ENCODE data around the gene LRRFIP1.
"Not testable (repeated sequence)": the region's sequence is repeated elsewhere in the genome, so short reads cannot be mapped to it uniquely, and the experiment has no call there.

The LRRFIP1 gene

DNA sequence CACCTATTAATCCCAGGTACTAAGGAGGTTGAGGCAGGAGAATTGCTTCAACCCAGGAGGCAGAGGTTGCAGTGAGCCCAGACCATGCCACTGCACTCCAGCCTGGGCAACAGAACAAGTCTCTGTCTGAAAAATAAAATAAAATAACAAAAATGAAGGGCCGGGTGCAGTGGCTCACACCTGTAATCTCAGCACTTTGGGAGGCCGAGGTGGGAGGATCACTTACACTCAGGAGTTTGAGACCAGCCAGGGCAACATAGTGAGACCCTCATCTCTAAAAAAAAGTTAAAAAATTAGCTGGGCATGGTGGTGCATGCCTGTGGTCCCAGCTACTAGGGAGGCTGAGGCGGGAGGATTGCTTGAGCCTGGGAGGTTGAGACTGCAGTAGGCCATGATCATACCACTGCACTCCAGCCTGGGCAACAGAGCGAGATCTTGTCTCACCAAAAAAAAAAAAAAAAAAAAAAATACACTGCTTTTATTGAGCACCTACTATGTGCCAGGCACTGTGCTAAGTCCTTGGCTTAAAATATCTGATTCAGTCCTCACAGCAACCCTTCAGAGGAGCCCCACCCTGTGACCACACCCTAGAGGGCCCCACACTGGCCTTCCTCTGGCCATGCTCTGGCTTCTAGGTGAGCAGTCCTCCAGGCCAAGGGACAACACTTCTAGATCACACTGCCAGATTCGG lies 31.4 kb upstream of the LRRFIP1 start:
- intact Hi-C loops (cut with DNase I); DNase-seq: not testable (repeated sequence)

DNA sequence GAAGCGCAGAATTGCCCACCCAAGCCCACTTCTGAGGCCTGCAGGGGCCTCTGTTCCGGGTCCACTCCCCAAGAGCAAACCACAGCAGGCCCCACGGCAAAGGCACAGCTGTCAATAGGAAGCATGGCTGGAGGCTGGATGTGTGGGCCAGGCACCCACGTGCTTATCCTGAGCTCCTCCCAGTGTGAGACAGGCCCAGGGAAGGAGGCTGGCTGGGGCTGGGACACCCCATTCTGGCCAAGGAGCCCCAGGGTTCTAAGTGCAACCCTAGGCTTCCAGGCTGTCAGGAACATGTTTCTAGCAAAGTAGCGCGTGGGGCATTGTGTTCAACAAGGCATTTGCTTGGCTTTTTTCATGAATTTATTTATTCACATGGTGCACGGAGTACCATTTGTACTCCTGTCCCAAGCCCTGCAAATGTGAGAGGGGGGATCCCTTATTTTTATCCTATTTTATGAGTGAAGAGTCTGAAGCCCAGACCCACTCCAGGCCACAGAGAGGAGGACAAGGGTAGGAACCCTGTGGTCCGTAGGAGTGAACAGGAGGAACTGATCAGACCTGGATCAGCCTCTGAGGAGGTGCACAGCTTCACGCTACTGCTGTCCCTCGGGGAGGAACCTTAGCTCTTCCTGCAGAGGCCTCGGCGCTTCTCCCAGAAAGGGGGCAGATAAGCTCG lies 30.7 kb upstream of the LRRFIP1 start:
- DNase-seq: peak in 2 of 42 donors; percentile 6 to 22
- intact Hi-C loops (cut with DNase I): no loop called here

DNA sequence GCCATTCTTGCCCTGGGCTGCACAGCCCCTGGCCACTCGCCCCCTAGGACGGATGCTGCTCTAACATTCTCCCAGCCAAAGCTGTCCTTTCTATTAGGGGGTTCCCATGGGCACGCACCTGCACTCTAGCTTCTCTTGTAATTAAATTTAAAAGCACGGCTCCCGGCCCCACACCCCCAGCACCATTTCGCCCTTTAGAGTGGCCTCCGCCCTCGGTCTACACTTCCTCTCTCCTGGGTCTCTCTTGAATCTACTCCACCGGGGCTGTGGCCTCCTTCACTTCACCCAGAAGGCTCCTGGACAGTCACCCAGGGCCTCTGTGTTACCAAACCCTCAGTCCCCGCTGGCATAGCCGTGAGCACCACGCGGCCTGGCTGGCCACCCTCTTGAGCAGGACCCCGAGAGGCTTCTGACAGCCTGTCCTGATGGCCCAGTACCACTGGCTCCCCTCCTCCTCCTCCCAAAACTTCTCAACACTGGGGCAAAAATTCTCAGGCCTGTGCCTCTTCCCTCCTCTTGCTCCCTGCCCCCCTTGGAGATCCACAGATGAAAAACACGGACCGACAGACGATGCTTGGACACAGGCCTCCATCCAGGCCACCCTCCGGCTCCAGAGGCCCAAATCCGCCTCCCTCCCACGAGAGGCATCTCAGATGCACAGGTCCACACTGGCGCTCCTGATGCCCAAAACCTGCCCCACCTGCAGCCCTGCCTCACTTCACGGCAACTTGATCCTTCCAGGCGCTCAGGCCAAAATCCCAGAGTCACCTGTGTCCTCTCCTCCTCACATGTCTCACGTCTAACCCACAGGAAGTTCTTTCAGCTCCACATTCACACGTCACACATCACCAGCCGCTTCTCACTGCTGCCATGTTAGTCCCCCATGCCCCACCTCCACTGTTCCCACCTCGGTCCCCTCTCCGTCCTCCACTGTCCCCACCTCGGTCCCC lies 29.9 kb upstream of the LRRFIP1 start:
- peak in 2 of 42 donors; percentile 4 to 23 for DNase-seq

DNA sequence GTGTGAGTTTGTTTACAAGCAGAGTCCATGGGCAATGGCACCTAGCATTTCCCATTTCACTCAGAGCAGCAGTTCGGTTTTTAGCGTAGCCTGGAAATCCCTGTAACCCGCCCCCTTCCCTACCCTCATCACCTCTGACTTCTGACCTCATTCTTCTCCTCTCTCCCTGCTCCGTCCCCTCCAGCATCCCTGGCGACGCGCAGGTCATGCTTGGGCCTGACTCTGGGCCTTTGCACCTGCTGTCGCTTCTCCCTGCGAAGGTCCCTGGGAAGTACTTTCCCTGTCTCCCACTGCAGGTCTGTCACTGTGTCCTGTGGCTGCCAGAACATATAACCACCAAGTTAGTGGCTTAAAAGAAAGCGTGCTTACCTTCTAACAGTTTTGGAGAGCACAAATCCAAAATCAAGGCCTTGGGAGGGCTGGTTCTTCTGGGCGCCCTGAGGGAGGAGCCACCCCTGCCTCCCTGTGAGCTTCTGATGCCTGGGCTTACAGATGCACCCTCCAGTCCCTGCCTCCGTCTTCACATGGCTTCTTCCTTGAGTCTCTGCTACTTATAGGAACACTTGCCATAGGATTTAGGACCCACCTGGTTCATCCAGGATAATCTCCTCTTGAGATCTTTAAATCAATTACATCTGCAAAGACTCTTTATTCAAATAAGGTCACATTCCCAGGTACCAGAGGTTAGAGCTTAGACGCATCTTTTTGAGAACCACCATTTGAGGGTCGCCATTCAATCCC lies 28.7 kb upstream of the LRRFIP1 start:
- intact Hi-C loops (cut with DNase I): no loop called here
- no peak for DNase-seq

More for the DNA sequence above, 29.9 kb upstream of the LRRFIP1 start:
- intact Hi-C loops (cut with DNase I): no loop called here

DNA sequence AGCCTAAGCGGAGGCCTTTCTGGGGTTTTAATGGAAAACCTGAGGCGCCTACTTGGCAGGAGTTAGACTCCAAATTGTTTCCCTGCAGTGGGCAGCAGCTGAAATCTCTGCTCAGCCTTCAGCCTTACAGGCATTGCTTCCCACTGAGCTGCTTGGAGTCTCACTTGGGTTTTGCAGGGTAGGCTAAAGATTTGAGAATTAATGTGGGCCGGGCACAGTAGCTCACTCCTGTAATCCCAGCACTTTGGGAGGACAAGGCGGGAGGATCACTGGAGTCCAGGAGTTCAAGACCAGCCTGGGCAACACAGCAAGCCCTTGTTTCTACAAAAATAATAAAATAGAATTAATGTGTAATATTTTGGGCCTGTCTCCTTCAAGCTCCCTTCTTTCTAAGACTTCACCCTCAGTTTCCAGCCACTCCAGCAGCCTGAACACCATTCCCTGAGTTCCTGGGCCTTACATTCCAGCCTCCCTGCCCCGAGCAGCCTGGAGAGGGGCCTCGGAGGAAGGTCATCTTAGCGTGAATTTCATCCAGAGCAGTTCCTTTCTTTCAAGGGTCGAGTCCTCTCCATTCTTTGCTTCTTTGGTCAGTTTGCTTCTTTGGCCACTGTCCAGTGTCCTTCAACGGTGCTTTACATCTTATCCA lies 27.8 kb upstream of the LRRFIP1 start:
- intact Hi-C loops (cut with DNase I): no loop called here

DNA sequence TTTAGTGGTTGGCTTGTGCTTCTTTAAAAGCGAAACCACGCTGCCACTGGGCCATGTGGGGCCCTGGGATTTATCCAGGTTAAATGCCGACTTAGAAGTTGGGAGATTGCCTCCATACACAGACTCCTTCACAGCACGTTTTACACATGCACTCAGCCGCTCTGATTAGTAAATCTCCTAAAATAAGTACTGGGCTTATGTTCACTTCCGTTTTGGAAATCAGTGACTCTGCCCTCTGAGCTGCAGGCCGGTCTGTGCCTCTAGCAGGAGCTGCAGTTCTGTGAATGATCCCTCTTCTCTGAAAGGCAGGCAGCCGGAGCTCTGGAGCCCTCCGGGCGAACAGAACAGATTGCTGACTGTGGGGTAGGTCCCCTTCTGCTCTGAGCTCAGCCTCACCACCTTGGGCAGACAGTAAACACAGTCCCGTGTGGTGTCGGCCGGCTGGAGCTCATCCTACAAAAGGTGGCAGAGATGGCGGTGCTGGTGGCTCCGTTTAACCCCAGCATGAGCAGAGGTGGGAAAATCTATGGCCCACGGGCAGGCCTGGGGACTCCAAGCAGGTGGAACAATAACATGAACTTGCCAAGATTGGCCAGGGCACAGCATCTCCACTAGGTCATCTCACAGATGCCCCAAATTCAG lies 27.1 kb upstream of the LRRFIP1 start:
- intact Hi-C loops (cut with DNase I): no loop called here
- peak in 2 of 42 donors; percentile 17 to 29 for DNase-seq

More for the DNA sequence above, 27.8 kb upstream of the LRRFIP1 start:
- no peak for DNase-seq

DNA sequence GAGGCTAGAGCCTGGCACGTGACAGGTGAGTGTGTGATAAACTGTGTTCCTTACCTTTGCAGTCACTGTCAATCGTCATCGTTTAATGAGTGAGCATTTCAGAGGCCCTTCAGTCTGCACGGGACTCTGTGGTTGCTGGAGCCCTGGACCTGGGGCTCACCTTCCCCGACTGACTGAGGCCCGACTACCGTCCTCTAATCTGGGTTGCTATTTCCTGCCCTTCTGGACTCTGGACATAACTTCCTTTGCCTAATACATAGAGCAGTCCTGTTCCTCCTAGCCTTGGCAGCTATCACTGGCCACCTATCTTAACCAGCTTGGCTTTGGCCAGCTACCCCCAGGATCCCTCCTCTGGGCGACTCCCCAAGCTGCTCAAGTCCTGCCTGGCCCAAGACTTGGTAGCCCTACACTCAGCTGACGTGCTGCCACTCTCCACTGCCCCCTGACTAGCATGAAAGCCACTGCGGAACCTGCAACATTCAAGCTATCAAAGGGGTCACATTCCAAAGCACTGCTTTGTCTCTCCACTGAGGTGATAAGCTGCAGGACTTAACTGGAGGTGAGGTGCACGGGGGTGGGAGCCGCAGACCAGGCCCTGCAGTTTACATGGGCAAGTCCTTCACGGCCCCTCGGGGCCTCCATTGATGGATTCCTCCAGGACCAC lies 25.8 kb upstream of the LRRFIP1 start:
- intact Hi-C loops (cut with DNase I): no loop called here
- no peak for DNase-seq

DNA sequence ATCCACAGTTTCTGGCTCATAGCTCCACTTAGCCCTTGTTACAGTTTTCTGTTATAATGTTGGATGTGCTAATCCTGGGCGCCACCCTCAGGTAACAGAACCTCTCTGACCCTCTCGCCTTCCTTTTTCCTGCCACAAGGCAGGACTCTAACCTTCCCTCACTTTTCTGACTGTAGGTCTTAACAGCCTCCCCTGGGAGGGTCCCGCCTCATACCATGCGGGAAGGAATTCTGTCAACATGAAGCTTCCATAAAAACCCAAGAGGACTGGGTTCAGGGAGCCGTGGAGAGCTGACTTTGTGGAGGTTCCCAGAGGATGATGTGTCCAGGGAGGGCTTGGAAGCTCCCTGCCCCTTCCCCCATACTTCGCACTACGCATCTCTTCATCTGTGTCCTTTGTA lies 25.0 kb upstream of the LRRFIP1 start:
- intact Hi-C loops (cut with DNase I): no loop called here
- no peak for DNase-seq

DNA sequence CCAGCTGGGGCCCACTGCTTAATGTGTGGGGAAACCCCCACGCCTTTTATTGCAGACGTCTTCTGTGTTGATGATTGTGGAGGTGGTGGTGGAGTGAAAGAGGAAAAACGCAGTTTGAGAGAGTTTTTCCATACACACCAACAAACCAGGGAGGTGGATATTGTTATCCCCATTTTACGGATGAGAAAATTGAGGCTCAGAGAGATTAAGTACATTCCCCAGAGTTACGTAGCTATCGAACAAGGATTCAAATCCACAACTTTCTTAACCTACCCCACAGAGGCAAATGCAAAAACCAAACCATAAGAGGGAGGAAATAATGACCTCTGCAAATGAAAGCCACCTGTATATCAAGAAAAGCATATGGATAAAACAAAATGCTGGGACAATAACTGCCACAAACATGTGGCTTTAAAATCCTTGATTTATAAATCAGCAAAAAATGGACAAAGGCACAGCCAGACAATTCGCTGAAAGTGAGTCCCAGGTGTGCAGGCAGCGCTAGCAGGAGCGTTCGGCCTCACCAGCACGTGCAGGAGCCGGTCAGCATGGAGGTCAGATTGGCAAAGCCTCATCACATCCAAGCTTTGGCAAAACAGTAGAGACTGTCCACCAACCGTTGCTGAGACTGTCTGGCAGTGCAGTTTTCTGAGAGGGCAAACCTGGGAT lies 24.2 kb upstream of the LRRFIP1 start:
- intact Hi-C loops (cut with DNase I): no loop called here
- no peak for DNase-seq

DNA sequence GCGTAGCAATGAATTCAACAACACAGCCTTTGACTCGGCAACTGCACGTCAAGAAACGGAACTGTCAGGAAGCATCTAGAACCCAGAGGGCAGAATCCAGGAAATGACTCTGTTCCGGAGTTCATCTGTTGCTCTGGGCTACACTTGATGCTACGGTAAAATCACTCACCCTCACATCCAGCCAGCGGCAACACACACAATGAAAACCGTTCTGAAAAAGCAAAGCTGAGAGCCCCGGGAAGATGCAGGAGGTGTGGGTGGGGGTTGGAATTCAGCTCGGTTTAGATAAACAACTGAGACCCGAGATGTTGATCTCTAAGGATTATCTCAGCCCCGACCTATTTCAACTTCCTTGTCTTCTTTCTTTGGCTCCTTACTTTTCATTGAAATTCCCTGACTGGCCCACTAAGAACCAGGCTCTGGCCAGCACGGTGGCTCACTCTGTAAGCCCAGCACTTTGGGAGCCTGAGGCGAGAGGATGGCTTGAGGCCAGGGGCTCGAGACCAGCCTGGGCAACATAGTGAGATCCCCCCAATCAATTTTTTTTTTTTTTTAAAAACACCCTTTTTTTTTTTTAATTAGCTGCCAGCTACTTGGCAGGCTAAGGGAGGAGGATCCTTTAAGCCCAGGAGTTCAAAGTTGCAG lies 23.5 kb upstream of the LRRFIP1 start:
- DNase-seq: peak in 11 of 42 donors; percentile 20 to 56 (median 35)
- intact Hi-C loops (cut with DNase I): no loop called here

DNA sequence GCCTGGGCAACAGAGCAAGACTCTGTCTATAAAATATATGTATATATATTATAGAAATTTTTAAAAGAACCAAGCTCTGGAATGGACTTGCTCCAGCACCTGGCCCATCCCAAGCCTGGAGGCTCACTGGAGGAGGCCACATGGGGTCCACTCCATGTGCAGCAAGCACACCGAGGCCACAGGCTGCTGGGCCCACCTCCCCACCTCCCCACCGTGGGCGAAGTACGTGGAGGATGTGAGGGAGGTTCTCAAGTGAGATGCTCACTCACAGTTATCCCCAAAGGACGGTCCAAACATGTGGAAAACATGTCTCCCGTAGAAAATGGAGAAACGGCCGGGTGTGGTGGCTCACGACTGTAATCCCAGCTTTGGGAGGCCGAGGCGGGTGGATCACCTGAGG lies 23.0 kb upstream of the LRRFIP1 start:
- intact Hi-C loops (cut with DNase I): no loop called here
- no peak for DNase-seq

DNA sequence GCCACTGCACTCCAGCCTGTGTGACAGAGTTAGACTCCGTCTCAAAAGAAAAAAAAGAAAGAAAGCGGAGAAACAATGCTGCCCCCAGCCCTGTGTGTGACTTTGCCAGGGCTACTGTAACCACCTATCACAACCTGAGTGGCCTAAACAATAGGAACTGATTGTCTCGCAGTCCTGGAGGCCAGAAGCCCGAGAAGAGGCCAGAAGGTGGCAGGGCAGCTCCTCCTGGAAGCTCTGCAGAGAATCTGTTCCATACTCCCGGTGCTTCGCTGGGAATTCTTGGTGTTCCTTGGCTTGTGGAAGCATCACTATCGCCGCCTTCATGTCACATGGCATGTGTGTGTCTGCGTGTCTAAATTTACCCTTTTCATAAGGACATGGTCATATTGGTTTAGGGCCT lies 22.4 kb upstream of the LRRFIP1 start:
- intact Hi-C loops (cut with DNase I): no loop called here
- no peak for DNase-seq

DNA sequence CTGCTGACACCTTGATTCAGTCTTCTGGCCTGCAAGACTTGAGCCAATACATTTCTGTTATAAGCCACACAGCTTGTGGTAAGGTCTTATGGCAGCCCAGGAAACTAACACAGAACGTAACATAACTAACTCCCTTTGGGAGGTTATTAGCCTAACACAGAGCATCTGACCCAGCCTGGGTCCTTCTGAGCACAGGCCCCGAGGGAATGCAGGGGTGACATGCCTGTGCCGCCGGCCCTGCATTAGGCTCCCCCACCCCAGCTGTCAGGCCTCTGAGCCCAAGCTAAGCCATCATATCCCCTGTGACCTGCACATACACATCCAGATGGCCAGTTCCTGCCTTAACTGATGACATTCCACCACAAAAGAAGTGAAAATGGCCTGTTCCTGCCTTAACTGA lies 20.9 kb upstream of the LRRFIP1 start:
- DNase-seq; intact Hi-C loops (cut with DNase I): not testable (repeated sequence)

DNA sequence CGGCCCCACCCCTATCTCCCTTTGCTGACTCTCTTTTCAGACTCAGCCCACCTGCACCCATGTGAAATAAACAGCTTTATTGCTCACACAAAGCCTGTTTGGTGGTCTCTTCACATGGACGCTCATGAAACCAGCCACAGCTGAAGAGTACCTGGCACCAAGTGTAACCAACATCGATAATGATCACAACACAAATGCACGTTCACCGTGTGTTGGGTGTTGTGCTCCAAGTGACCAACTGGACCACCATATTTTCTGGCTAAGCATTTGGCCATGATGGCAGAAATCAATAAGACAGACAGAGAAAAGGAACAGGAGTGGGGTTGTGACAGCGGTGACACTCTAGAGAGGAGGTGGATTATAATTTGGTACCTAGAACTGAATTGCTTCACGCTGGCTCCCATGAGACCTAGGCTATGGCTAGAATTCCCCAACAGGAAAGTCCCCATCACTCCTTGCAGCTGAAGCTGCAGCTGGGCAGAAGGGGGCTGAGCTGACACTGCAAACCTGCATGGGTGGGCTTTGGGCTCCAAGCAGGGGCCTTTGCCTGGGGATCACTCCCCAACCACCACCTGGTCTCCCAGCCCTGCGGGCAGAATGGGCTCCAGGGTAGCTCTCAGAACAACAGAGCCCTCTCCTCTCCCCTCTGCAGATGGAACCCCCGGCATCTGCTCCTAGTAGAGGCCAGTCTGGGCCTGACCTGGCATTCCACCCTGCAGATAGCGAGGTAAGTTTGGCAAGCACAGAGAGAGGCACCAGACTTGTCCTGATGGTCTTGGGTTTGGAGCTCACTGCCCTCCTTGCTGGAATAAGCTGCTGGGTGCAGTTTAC lies 14.6 kb upstream of the LRRFIP1 start:
- DNase-seq: no peak

DNA sequence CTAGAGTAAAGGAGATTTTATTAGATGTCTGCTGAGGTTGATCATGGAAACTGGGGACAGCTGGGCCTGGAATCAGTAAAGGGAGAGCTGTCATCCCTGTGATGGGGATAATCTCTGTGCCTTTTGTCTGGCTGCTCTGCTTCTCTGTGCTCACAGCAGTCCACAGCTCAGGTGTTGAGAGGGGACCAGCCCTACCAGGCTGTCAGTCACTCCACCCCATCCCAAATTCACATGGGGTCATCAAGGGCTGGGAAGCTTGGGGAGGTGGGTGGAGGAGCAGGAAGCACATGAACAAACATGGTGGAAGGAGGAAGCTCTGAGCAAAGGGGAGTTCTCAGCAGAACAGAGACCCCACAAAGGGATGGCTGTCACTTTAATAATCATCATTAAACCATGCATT lies 13.7 kb upstream of the LRRFIP1 start:
- DNase-seq: no peak
- intact Hi-C loops (cut with DNase I): no loop called here

More for the DNA sequence above, 14.6 kb upstream of the LRRFIP1 start:
- intact Hi-C loops (cut with DNase I): no loop called here
